ENCODE data around the gene PLA2G6. TPM values are rescaled to one million over a fixed set of nuclear protein-coding genes. Genes with fewer than 3 reads are reported as not detected.
A peak's percentile ranks its signal among the peaks of the same experiment; 100 is the strongest.

The PLA2G6 gene
- total and polyA plus RNA-seq, 4 donors, result 8.8 to 74.1 (median 25.4) TPM

GRCh38 chr22:38098410-38099249 lies 83.0 kb downstream of the PLA2G6 start:
- Histone ChIP-seq H3K9me3 (ENCODE audit: control insufficient read depth, low read length) (no peaks in the 10 kb centered on the region), H3K27ac (ENCODE audit: low read depth in 1 of 2, low read length in 2 of 2) (peak overlapping the region in 1 of 2 donors; percentile 11), H3K4me1 (ENCODE audit: control insufficient read depth in 1 of 2, insufficient read depth in 2 of 2, low read length in 2 of 2) (no peaks in the 10 kb centered on the region), H3K27me3 (ENCODE audit: control insufficient read depth in 1 of 2, insufficient read depth in 2 of 2, low read length in 1 of 2) (no peaks in the 10 kb centered on the region), H3K4me3 (ENCODE audit: low read length in 2 of 2) (no peak overlapping the region), H3K36me3 (ENCODE audit: control insufficient read depth in 1 of 2, insufficient read depth in 2 of 2, low read length in 1 of 2) (no peaks in the 10 kb centered on the region)
- DNase-seq, result peak; percentile 32 to 63
- no peak for ATAC-seq (ENCODE audit: low FRiP score)
- 36% methylated on average over 9 of the region's 9 CpGs for WGBS, 2 donors
- intact Hi-C loops (cut with DNase I), result no loop called here

- WGBS, 2 donors, result 37 to 41% methylated on average over 30 of the region's 32 CpGs
- Histone ChIP-seq H3K9me3 (ENCODE audit: control insufficient read depth, low read length) (no peaks in the 10 kb centered on the region), H3K27ac (ENCODE audit: low read depth in 1 of 2, low read length in 2 of 2) (no peak overlapping the region), H3K36me3 (ENCODE audit: control insufficient read depth in 1 of 2, insufficient read depth in 2 of 2, low read length in 1 of 2) (no peaks in the 10 kb centered on the region), H3K4me3 (ENCODE audit: low read length in 2 of 2) (no peak overlapping the region), H3K27me3 (ENCODE audit: control insufficient read depth in 1 of 2, insufficient read depth in 2 of 2, low read length in 1 of 2) (no peaks in the 10 kb centered on the region), H3K4me1 (ENCODE audit: control insufficient read depth in 1 of 2, insufficient read depth in 2 of 2, low read length in 2 of 2) (no peaks in the 10 kb centered on the region)
- DNase-seq (peak; percentile 40 to 77), ATAC-seq (ENCODE audit: low FRiP score) (peak; percentile 37)
- intact Hi-C loops (cut with DNase I), result no loop called here
Measured at GRCh38 chr22:38097557-38098409, 83.8 kb downstream of the PLA2G6 start.

- H3K36me3 ChIP-seq (ENCODE audit: control insufficient read depth in 1 of 2, insufficient read depth in 2 of 2, low read length in 1 of 2), result no peaks in the 10 kb centered on the region
- no peaks in the 10 kb centered on the region for H3K27me3 ChIP-seq (ENCODE audit: control insufficient read depth in 1 of 2, insufficient read depth in 2 of 2, low read length in 1 of 2)
- no peak overlapping the region for H3K4me3 ChIP-seq (ENCODE audit: low read length in 2 of 2)
- peak; percentile 29 to 49 for DNase-seq
- no peak for ATAC-seq (ENCODE audit: low FRiP score)
- WGBS, 2 donors, result 78 to 86% methylated on average over 13 to 15 of the region's 15 CpGs
- intact Hi-C loops (cut with DNase I), result no loop called here
- no peaks in the 10 kb centered on the region for H3K4me1 ChIP-seq (ENCODE audit: control insufficient read depth in 1 of 2, insufficient read depth in 2 of 2, low read length in 2 of 2)
- H3K9me3 ChIP-seq (ENCODE audit: control insufficient read depth, low read length), result no peaks in the 10 kb centered on the region
- no peak overlapping the region for H3K27ac ChIP-seq (ENCODE audit: low read depth in 1 of 2, low read length in 2 of 2)
Measured at GRCh38 chr22:38097058-38097457, 84.6 kb downstream of the PLA2G6 start.

GRCh38 chr22:38089474-38089851 lies 92.2 kb downstream of the PLA2G6 start:
- Histone ChIP-seq H3K27me3 (ENCODE audit: control insufficient read depth in 1 of 2, insufficient read depth in 2 of 2, low read length in 1 of 2) (no peaks in the 10 kb centered on the region), H3K4me3 (ENCODE audit: low read length in 2 of 2) (no peak overlapping the region), H3K4me1 (ENCODE audit: control insufficient read depth in 1 of 2, insufficient read depth in 2 of 2, low read length in 2 of 2) (no peaks in the 10 kb centered on the region), H3K36me3 (ENCODE audit: control insufficient read depth in 1 of 2, insufficient read depth in 2 of 2, low read length in 1 of 2) (no peaks in the 10 kb centered on the region), H3K27ac (ENCODE audit: low read depth in 1 of 2, low read length in 2 of 2) (no peak overlapping the region), H3K9me3 (ENCODE audit: control insufficient read depth, low read length) (no peaks in the 10 kb centered on the region)
- intact Hi-C loops (cut with DNase I), result no loop called here
- ATAC-seq (ENCODE audit: low FRiP score) (no peak), DNase-seq (no peak)
- WGBS, 2 donors, result 24 to 26% methylated on average over 21 to 34 of the region's 34 CpGs

- Histone ChIP-seq H3K36me3 (ENCODE audit: control insufficient read depth in 1 of 2, insufficient read depth in 2 of 2, low read length in 1 of 2) (no peaks in the 10 kb centered on the region), H3K4me1 (ENCODE audit: control insufficient read depth in 1 of 2, insufficient read depth in 2 of 2, low read length in 2 of 2) (no peaks in the 10 kb centered on the region), H3K27ac (ENCODE audit: low read depth in 1 of 2, low read length in 2 of 2) (no peak overlapping the region), H3K9me3 (ENCODE audit: control insufficient read depth, low read length) (no peaks in the 10 kb centered on the region), H3K4me3 (ENCODE audit: low read length in 2 of 2) (no peak overlapping the region), H3K27me3 (ENCODE audit: control insufficient read depth in 1 of 2, insufficient read depth in 2 of 2, low read length in 1 of 2) (no peaks in the 10 kb centered on the region)
- 14 to 15% methylated on average over 57 to 85 of the region's 85 CpGs for WGBS, 2 donors
- no peak for DNase-seq
- intact Hi-C loops (cut with DNase I), result no loop called here
- peak; percentile 16 for ATAC-seq (ENCODE audit: low FRiP score)
Measured at GRCh38 chr22:38088629-38089473, 92.8 kb downstream of the PLA2G6 start.

- no peak overlapping the region for H3K4me3 ChIP-seq (ENCODE audit: low read length in 2 of 2)
- no peaks in the 10 kb centered on the region for H3K27me3 ChIP-seq (ENCODE audit: control insufficient read depth in 1 of 2, insufficient read depth in 2 of 2, low read length in 1 of 2)
- 90 to 94% methylated on average over 12 of the region's 12 CpGs for WGBS, 2 donors
- DNase-seq, result no peak
- H3K27ac ChIP-seq (ENCODE audit: low read depth in 1 of 2, low read length in 2 of 2), result no peak overlapping the region
- intact Hi-C loops (cut with DNase I), result no loop called here
- no peaks in the 10 kb centered on the region for H3K9me3 ChIP-seq (ENCODE audit: control insufficient read depth, low read length)
- H3K4me1 ChIP-seq (ENCODE audit: control insufficient read depth in 1 of 2, insufficient read depth in 2 of 2, low read length in 2 of 2), result no peaks in the 10 kb centered on the region
- H3K36me3 ChIP-seq (ENCODE audit: control insufficient read depth in 1 of 2, insufficient read depth in 2 of 2, low read length in 1 of 2), result no peaks in the 10 kb centered on the region
- ATAC-seq (ENCODE audit: low FRiP score), result no peak
Measured at GRCh38 chr22:38087855-38088254, 93.8 kb downstream of the PLA2G6 start.

GRCh38 chr22:38086942-38087341 lies 94.7 kb downstream of the PLA2G6 start:
- Histone ChIP-seq H3K27me3 (ENCODE audit: control insufficient read depth in 1 of 2, insufficient read depth in 2 of 2, low read length in 1 of 2) (no peaks in the 10 kb centered on the region), H3K27ac (ENCODE audit: low read depth in 1 of 2, low read length in 2 of 2) (no peak overlapping the region), H3K4me1 (ENCODE audit: control insufficient read depth in 1 of 2, insufficient read depth in 2 of 2, low read length in 2 of 2) (no peaks in the 10 kb centered on the region), H3K9me3 (ENCODE audit: control insufficient read depth, low read length) (no peaks in the 10 kb centered on the region), H3K36me3 (ENCODE audit: control insufficient read depth in 1 of 2, insufficient read depth in 2 of 2, low read length in 1 of 2) (no peaks in the 10 kb centered on the region), H3K4me3 (ENCODE audit: low read length in 2 of 2) (no peak overlapping the region)
- DNase-seq (no peak), ATAC-seq (ENCODE audit: low FRiP score) (no peak)
- 84 to 91% methylated on average over 13 of the region's 13 CpGs for WGBS, 2 donors
- intact Hi-C loops (cut with DNase I), result no loop called here

- no peaks in the 10 kb centered on the region for H3K9me3 ChIP-seq (ENCODE audit: control insufficient read depth, low read length)
- H3K36me3 ChIP-seq (ENCODE audit: control insufficient read depth in 1 of 2, insufficient read depth in 2 of 2, low read length in 1 of 2), result no peaks in the 10 kb centered on the region
- H3K4me1 ChIP-seq (ENCODE audit: control insufficient read depth in 1 of 2, insufficient read depth in 2 of 2, low read length in 2 of 2), result no peaks in the 10 kb centered on the region
- DNase-seq (peak; percentile 35 to 67), ATAC-seq (ENCODE audit: low FRiP score) (no peak)
- no peak overlapping the region for H3K27ac ChIP-seq (ENCODE audit: low read depth in 1 of 2, low read length in 2 of 2)
- no peaks in the 10 kb centered on the region for H3K27me3 ChIP-seq (ENCODE audit: control insufficient read depth in 1 of 2, insufficient read depth in 2 of 2, low read length in 1 of 2)
- no peak overlapping the region for H3K4me3 ChIP-seq (ENCODE audit: low read length in 2 of 2)
- WGBS, 2 donors, result 87 to 89% methylated on average over 22 to 25 of the region's 25 CpGs
- intact Hi-C loops (cut with DNase I), result no loop called here
Measured at GRCh38 chr22:38086001-38086845, 95.4 kb downstream of the PLA2G6 start.

Measured in aorta (tissue), 5 donors.